A673 (cell line): ENCODE data around the gene STIMATE.

Experiments
- CTCF ChIP-seq: fragments of 300-800, 200-600 bp; sonication (generic); conservative IDR thresholded peaks from 2 replicates; pipeline ENCODE4 v1.5.1; 2017; ENCODE audit warnings: low read depth, mild to moderate bottlenecking, antibody characterized with exemption, low read length, moderate library complexity, mixed read lengths
- EZH2 ChIP-seq: fragments of 200-600 bp; sonication (generic); IDR thresholded peaks from 2 replicates; pipeline ENCODE4 v1.6.1; 2017; ENCODE audit warnings: borderline replicate concordance, low read depth, mild to moderate bottlenecking, mixed read lengths, antibody characterized with exemption, low read length; ENCODE audit not compliant: poor library complexity, severe bottlenecking

- TF ChIP-seq EZH2 (no peak), CTCF (no peak)
Observed at GRCh38 chr3:52904552-52904951, 7.2 kb upstream of the STIMATE start.
